ENCODE measurements around the gene CLEC9A.

- TF ChIP-seq POLR2A (IDR thresholded peaks at IDR 0.05): no peak
- TF ChIP-seq, protein P1, sequence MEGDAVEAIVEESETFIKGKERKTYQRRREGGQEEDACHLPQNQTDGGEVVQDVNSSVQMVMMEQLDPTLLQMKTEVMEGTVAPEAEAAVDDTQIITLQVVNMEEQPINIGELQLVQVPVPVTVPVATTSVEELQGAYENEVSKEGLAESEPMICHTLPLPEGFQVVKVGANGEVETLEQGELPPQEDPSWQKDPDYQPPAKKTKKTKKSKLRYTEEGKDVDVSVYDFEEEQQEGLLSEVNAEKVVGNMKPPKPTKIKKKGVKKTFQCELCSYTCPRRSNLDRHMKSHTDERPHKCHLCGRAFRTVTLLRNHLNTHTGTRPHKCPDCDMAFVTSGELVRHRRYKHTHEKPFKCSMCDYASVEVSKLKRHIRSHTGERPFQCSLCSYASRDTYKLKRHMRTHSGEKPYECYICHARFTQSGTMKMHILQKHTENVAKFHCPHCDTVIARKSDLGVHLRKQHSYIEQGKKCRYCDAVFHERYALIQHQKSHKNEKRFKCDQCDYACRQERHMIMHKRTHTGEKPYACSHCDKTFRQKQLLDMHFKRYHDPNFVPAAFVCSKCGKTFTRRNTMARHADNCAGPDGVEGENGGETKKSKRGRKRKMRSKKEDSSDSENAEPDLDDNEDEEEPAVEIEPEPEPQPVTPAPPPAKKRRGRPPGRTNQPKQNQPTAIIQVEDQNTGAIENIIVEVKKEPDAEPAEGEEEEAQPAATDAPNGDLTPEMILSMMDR (IDR thresholded peaks at IDR 0.05 in 4 of 5, conservative IDR thresholded peaks at IDR 0.05 in 1 of 5): no peak
These were observed 79.9 kb downstream of the CLEC9A start for GRCh38 chr12:10110256-10110844.

Measured in gastrocnemius medialis (tissue), 4 donors.